Fibroblast of pulmonary artery (primary cell): ENCODE results near the gene NDUFA8.

ENCODE experiments used
- DNase-seq: peaks from one replicate; pipeline ENCODE4 v3.0.0-alpha.2; 2010; ENCODE audit warnings: low read depth
- H3K4me3 ChIP-seq: replicated peaks from 2 replicates; pipeline ENCODE4 v1.5.1; 2011; ENCODE audit warnings: low read depth, mild to moderate bottlenecking, control low read depth, low read length, moderate library complexity
- CTCF ChIP-seq: IDR thresholded peaks from 2 replicates; pipeline ENCODE4 v1.5.1; 2011; ENCODE audit warnings: mild to moderate bottlenecking, control low read depth, low read length, inconsistent platforms; ENCODE audit errors: missing control alignments

NDUFA8 gene

DNA sequence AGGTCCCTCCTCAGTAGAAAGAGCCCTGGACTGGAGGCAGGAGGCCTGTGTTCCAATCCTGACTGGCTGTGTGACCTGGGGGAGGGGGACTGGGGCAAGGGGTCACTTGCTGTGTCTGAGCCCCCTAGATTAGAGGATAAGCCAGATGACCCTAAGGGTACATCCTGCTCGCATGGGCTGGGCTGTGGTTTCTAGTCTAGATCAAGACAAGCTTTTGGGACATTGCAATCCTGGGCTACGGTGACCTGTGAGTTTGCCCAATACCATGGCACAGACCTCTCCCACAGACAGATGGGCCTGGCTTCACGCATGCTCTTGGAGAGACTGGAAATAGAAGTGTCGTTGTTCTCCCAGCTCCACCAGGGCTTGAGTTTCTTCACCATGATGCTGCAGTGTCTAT lies 27.0 kb downstream of the NDUFA8 start:
- no peak for DNase-seq
- no peak for TF ChIP-seq CTCF
- no peak overlapping the region for H3K4me3 ChIP-seq

DNA sequence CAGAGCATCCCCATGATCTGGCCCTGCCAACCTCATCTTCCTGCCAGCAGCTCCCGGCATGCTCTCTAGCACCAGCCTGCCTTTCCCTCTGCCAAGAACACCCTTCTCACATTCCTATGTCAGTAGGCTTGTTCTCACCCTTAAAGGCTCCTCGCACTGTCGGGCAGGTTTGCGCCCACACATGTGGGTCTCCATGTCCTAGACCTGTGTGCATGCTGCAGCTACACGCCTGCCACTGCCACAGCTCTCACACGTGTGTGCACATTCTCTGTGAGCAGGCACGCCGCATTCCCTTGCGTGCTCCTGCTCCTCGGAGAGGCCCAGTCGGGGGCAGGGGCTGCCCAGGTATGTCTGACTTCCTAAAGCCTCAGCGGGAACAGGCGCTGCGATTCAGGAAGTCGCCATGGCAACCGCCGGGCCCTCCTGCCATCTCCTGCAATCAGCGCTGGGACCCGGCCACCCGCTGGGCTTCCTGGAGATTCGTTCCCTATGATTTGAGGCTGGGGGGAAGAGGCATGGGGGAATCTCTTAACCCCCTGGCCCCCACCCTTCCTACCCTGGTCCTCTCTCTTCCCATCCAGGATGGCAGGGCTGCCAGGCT lies 28.1 kb downstream of the NDUFA8 start:
- TF ChIP-seq CTCF, result no peak

GRCh38 chr9:122130837-122131236 lies 28.7 kb downstream of the NDUFA8 start:
- no peak for TF ChIP-seq CTCF
- DNase-seq, result no peak
- H3K4me3 ChIP-seq, result no peak overlapping the region

More for the DNA sequence above, 28.1 kb downstream of the NDUFA8 start:
- no peak overlapping the region for H3K4me3 ChIP-seq
- DNase-seq, result no peak

DNA sequence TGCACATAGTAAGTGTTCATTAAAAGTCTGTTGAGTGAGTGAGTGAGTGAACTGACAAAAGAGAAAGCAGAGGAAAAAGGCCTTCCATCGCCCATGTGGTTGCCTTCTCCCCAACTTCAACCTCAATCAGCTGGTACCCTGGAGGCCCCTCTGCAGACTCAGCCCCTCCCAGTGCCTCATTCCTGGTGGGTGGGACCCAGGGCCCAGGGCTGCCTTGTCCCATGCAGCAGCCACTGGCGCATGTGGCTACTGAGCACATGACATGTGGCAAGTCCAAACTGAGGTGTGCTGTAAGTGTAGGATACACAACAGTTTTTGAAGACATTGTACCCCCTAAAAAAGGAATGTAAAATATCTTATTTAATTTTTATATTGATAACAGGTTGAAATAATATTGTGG lies 29.6 kb downstream of the NDUFA8 start:
- no peak for TF ChIP-seq CTCF
- no peak overlapping the region for H3K4me3 ChIP-seq
- no peak for DNase-seq

- no peak for TF ChIP-seq CTCF
- H3K4me3 ChIP-seq, result no peak overlapping the region
- no peak for DNase-seq
Measured at GRCh38 chr9:122128969-122129343, 30.6 kb downstream of the NDUFA8 start.

- no peak for TF ChIP-seq CTCF
- no peak overlapping the region for H3K4me3 ChIP-seq
- no peak for DNase-seq
Measured at GRCh38 chr9:122128007-122128968, 31.3 kb downstream of the NDUFA8 start.

GRCh38 chr9:122127396-122127798 lies 32.2 kb downstream of the NDUFA8 start:
- H3K4me3 ChIP-seq, result no peak overlapping the region
- DNase-seq, result no peak

More at GRCh38 chr9:122127396-122127798, 32.2 kb downstream of the NDUFA8 start:
- TF ChIP-seq CTCF, result no peak
